A673 (cell line): ENCODE data around the gene KLHL33. TPM values are rescaled to one million over a fixed set of nuclear protein-coding genes. Genes with fewer than 3 reads are reported as not detected.
A peak's percentile ranks its signal among the peaks of the same experiment; 100 is the strongest.

Source experiments
- BruUV-seq: library from RNA; stranded (reverse); fragments of 400-500 nt; replicated peaks from 2 replicates; lab custom pipeline; 2021; lab: Mats Ljungman, UMichigan
- CTCF ChIA-PET: fragments of 300-600 bp; sonication (Branson Sonifier 250); formaldehyde crosslinking; loops from one replicate; lab custom pipeline; 2022; ENCODE audit warnings: antibody characterized with exemption; lab: Charles Lee
- POLR2A ChIA-PET: fragments of 300-600 bp; sonication (Branson Sonifier 250); formaldehyde crosslinking; loops from one replicate; lab custom pipeline; 2022; ENCODE audit warnings: antibody characterized with exemption; ENCODE audit not compliant: low non-redundant PET; lab: Charles Lee
- DNase-seq: peaks from one replicate; pipeline ENCODE4 v3.0.0-alpha.2; 2015; ENCODE audit warnings: low spot score
- H3K27ac ChIP-seq: fragments of 200-600 bp; sonication (generic); 2 replicates; pipeline ENCODE4 v1.5.1; 2016; ENCODE audit warnings: mixed run types, low read depth, mild to moderate bottlenecking, mixed read lengths, antibody characterized with exemption, low read length; ENCODE audit not compliant: poor library complexity, severe bottlenecking
- H3K27me3 ChIP-seq: fragments of 200-600 bp; sonication (generic); replicated peaks from 2 replicates; pipeline ENCODE4 v1.6.1; 2017; ENCODE audit warnings: mixed run types, low read depth, mild to moderate bottlenecking, mixed read lengths, antibody characterized with exemption, low read length; ENCODE audit not compliant: insufficient read depth, poor library complexity
- H3K36me3 ChIP-seq: fragments of 200-600 bp; sonication (generic); 2 replicates; pipeline ENCODE4 v1.6.1; 2016; ENCODE audit warnings: mixed run types, mild to moderate bottlenecking, mixed read lengths, antibody characterized with exemption, low read length; ENCODE audit not compliant: insufficient read depth, poor library complexity, severe bottlenecking
- H3K4me1 ChIP-seq: fragments of 200-600 bp; sonication (generic); 2 replicates; pipeline ENCODE4 v1.6.1; 2017; ENCODE audit warnings: mixed run types, mild to moderate bottlenecking, mixed read lengths, antibody characterized with exemption, low read length; ENCODE audit not compliant: insufficient read depth, poor library complexity, severe bottlenecking
- H3K4me3 ChIP-seq: fragments of 200-600 bp; sonication (generic); 2 replicates; pipeline ENCODE4 v1.5.1; 2016; ENCODE audit warnings: low read depth, mixed run types, mild to moderate bottlenecking, mixed read lengths, low read length; ENCODE audit not compliant: poor library complexity, severe bottlenecking
- H3K9me3 ChIP-seq: fragments of 200-600 bp; sonication (generic); 2 replicates; pipeline ENCODE4 v1.6.1; 2016; ENCODE audit warnings: mixed run types, low read depth, mild to moderate bottlenecking, mixed read lengths, antibody characterized with exemption, low read length; ENCODE audit not compliant: poor library complexity, severe bottlenecking
- CTCF ChIP-seq: fragments of 300-800, 200-600 bp; sonication (generic); conservative IDR thresholded peaks from 2 replicates; pipeline ENCODE4 v1.5.1; 2017; ENCODE audit warnings: low read depth, mild to moderate bottlenecking, antibody characterized with exemption, low read length, moderate library complexity, mixed read lengths
- EZH2 ChIP-seq: fragments of 200-600 bp; sonication (generic); IDR thresholded peaks from 2 replicates; pipeline ENCODE4 v1.6.1; 2017; ENCODE audit warnings: borderline replicate concordance, low read depth, mild to moderate bottlenecking, mixed read lengths, antibody characterized with exemption, low read length; ENCODE audit not compliant: poor library complexity, severe bottlenecking
- intact Hi-C: fragments of 100-400 bp; cut with micrococcal nuclease; formaldehyde crosslinking; loops from one replicate; pipeline ENCODE4 v1.10.0; 2022; ENCODE audit not compliant: unreplicated experiment
- total RNA-seq: library from RNA; stranded (reverse); gene quantifications from 2 replicates; pipeline ENCODE4 v1.2.3, GENCODE V29; 2021

Gene KLHL33
- total RNA-seq, 1 experiment from 2014 or later: 0.04 TPM

DNA sequence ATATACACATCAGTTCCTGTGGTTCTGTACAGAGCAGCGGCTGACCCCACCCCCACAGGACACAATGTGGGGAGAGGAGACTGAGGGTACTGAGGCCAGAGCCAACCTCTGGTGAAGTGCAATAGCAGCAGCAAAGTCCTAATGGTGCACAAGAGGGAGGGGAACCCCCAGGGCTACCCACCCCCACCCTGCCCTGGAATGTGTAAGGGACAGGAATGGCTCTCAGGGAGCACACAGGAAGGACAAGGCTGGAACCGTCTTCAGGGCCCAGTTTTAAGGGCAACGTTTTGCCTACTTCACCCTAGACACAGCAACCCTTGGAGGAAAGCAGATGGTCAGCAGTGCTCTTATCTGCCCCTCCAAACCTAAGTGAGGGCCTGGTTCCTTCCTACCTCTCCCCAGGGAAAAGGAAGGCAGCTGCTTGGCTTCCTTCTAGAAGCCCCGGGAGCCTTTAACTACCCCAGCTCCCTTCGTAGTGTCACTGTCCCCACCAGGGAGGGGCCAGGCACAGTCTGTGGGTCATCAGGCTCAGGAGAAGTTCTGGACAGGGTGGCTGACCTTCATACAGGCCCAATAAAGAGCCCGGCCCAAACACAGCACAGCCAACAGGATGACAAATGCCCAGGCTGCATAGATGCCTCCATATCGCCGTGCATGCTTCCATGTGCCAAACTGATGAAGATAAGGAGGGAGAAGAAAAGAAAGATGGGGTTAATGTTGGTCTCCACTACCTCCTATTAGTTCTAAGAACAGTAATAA is 22.2 kb upstream of the KLHL33 start:
- Histone ChIP-seq H3K4me3 (no peak overlapping the region), H3K36me3 (peaks cover 41% of the 10 kb centered on the region), H3K27me3 (no peaks in the 10 kb centered on the region), H3K9me3 (no peaks in the 10 kb centered on the region), H3K27ac (no peak overlapping the region), H3K4me1 (peaks cover 18% of the 10 kb centered on the region)
- intact Hi-C loops: loop anchor here (5.0 kb wide), 1 partner anchor 154 kb away; no protein-coding TSS in a partner anchor
- BruUV-seq: no TSS peak
- CTCF ChIA-PET: no interaction called here
- POLR2A ChIA-PET: no interaction called here
- TF ChIP-seq CTCF (no peak), EZH2 (no peak)
- DNase-seq: no peak

DNA sequence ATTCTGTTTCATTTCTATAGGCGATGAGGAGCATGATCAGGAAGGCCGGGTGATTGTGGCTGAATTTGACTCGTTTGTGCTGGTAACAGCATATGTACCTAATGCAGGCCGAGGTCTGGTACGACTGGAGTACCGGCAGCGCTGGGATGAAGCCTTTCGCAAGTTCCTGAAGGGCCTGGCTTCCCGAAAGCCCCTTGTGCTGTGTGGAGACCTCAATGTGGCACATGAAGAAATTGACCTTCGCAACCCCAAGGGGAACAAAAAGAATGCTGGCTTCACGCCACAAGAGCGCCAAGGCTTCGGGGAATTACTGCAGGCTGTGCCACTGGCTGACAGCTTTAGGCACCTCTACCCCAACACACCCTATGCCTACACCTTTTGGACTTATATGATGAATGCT is 21.0 kb upstream of the KLHL33 start:
- peaks cover 18% of the 10 kb centered on the region for H3K4me1 ChIP-seq
- POLR2A ChIA-PET: no interaction called here
- no peak overlapping the region for H3K4me3 ChIP-seq
- H3K27me3 ChIP-seq: no peaks in the 10 kb centered on the region
- no peaks in the 10 kb centered on the region for H3K9me3 ChIP-seq
- H3K27ac ChIP-seq: peak overlapping the region; percentile 96
- DNase-seq: no peak
- TF ChIP-seq CTCF (no peak), EZH2 (no peak)
- CTCF ChIA-PET: no interaction called here
- peaks cover 47% of the 10 kb centered on the region for H3K36me3 ChIP-seq
- intact Hi-C loops: loop anchor here (5.0 kb wide), 1 partner anchor 155 kb away; no protein-coding TSS in a partner anchor
- no TSS peak for BruUV-seq

- H3K27ac ChIP-seq: peak overlapping the region; percentile 96
- no peaks in the 10 kb centered on the region for H3K9me3 ChIP-seq
- intact Hi-C loops: loop anchor here (1.0 to 5.0 kb wide), 2 partner anchors 112 to 157 kb away; partner anchors contain the start of gene PARP2
- TF ChIP-seq CTCF: no peak
- TF ChIP-seq EZH2: no peak
- H3K4me3 ChIP-seq: peak overlapping the region; percentile 82
- peaks cover 59% of the 10 kb centered on the region for H3K36me3 ChIP-seq
- H3K27me3 ChIP-seq: no peaks in the 10 kb centered on the region
- BruUV-seq: TSS peak; percentile 87
- ChIA-PET CTCF (interaction anchor here (0.7 kb wide), 1 partner anchor 40 kb away, joined by 3 read pairs; no protein-coding TSS in a partner anchor), POLR2A (interaction anchor here (0.5 to 1.4 kb wide), 2 partner anchors 51 to 228 kb away, joined by 3 read pairs; no protein-coding TSS in a partner anchor)
- no peak for DNase-seq
- peaks cover 17% of the 10 kb centered on the region for H3K4me1 ChIP-seq
Observed at GRCh38 chr14:20455355-20456300, 19.7 kb upstream of the KLHL33 start.
